GM19239 (cell line): ENCODE measurements around the gene TRIM16.
"Not testable (repeated sequence)": the region's sequence is repeated elsewhere in the genome, so short reads cannot be mapped to it uniquely, and the experiment has no call there.

Source experiments
- DNase-seq: peaks from one replicate; pipeline ENCODE4 v3.0.0; 2011; ENCODE audit warnings: low spot score; ENCODE audit not compliant: insufficient read length
- FAIRE-seq: peaks from 2 replicates; lab custom pipeline; 2011; peaks lifted over from hg19 to GRCh38; lab: Jason Lieb, UNC

The TRIM16 gene

DNA sequence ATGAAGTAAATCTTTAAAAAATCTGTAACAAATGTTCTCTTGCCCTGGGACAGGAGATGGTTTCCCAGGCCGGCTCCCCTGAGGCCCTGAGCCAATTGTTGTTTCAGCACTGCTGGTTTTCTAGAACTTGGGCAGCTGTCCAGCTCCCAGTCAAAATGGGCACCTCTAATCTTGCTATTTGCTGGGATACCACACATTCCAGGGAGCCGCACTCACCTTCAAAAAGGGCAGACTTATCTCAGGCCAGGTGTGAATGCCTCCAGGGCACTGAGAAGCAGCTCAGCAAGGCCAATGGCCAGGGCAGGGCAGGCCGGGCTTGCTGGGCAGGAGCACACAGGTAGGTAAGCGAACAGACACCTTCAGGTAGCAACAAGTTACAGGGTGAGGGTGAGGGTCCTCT is 24.4 kb downstream of the TRIM16 start:
- no peak for FAIRE-seq
- no peak for DNase-seq

- DNase-seq, result no peak
- no peak for FAIRE-seq
Observed at GRCh38 chr17:15659236-15659635, 24.9 kb downstream of the TRIM16 start.

- no peak for DNase-seq
- FAIRE-seq, result no peak
Observed at GRCh38 chr17:15658296-15658695, 25.8 kb downstream of the TRIM16 start.

GRCh38 chr17:15657868-15658267 is 26.2 kb downstream of the TRIM16 start:
- FAIRE-seq (no peak), DNase-seq (no peak)

DNA sequence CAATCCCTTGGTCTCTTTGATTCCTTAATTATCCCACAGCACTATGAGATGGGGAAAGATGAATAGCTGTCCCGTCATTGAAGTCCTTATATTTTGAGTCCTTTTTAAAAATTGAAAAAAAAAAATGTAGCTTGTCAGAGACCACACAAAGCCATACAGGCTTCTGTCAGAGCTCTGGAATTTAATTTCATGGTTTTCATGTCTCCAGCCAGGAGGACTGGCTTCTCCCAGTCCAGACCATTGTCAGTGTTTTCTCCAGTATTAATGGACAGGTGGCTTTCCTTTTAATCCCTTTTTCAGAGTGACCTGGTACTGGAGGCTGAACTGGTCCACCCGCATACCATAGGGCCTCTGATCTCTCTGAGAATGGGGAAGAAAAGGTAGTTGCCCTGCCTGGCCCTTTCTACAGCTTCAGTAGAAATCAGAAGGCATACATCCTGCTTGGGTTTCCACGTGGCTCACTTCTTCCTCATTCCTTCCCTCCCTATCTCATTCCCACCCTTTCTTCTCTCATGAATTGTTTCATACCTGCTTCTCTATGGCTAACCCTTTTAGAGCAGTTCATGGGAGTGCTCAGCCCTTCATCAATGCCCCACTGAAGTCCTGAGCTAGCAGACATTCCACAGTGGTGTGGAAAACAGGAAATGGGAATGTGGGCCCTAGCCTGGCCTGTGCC is 29.1 kb downstream of the TRIM16 start:
- FAIRE-seq, result no peak
- no peak for DNase-seq

DNA sequence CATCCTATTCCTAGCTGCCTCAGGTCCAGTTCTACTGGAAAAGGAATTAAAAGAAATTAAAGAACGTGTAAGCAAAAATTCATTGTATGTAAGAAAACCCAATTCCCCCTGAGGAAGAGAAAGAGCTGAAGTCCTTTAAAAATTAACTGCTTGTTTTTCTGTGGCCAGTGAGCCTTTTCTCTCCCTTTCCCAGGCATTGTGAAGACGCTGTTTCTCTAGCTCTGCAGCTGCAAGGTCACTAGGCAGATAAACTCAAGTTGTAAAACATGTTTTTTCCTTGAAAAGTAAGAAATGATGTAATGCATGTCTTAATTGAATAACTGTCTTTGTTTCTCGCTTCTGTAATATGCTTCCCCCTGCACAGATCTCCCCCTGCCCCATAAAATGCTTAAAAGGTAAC is 29.7 kb downstream of the TRIM16 start:
- not testable (repeated sequence) for FAIRE-seq

GRCh38 chr17:15652960-15653359 is 31.2 kb downstream of the TRIM16 start:
- DNase-seq (no peak), FAIRE-seq (no peak)

More for the DNA sequence above, 29.7 kb downstream of the TRIM16 start:
- not testable (repeated sequence) for DNase-seq

GRCh38 chr17:15651583-15652110 is 32.5 kb downstream of the TRIM16 start:
- FAIRE-seq (no peak), DNase-seq (no peak)

DNA sequence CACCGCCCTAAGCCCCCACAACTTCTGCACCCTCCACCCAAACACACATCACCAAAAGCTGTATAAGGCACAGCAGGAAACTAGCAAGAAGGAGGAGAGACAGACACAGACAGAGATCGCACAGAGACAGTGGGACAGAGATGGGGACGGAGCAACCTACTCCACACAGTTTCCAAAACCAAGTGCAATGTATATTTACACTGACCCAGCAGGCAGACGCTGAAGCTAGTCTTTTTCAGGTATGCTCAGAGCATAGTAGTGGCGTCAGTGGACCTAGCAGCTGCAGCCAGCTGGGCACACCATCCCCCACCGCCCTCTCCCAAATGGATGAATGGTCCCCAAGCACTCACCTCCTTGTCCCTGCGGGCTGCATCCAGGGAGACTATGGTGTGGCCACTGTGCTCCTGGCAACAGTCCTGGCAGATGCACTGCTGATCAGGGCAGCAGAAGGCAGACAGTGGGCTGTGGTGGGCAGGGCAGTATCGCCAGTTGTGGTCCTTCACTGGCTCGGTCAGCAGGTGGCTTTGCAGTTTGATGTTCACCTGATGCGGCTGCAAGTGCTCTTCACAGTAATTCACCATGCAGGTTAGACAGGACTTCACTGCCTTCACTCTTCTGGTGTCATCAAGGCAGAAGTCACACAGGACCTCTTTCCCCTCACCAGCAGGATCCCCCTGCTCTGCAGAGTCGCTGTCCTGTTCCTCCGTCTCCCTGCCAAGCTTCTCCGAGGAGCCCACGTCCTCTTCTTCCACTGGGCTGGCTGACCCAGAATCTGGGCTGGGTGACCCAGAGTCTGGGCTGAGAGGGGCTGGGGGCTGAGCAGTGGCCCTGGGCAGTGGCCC is 33.1 kb downstream of the TRIM16 start:
- FAIRE-seq, result no peak
- DNase-seq, result no peak

DNA sequence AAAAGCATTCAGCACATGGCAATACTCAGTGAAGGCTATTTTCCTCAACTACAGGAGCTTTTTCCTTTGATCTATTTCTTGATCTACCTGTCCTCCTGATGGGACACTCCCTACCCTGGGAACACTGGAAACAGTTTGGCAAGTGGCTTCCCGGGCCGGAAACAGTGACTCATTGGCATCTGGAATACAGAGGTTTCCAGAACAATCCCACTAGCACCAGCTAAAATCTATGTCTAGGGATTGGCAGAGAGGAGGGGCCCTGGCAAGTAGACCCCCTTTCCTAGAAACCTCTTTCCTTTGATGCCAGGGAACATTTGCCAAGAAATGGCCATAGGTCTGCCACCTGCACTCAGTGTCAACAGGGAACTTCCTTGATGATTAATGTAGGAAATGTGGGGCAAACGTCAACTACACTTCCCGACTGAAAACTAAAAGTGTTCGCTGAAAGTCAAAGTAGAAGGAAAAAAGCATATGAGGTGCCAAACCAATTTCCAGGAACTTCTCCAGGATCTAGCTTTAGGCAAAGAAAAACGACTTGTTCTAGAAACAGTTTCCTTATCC is 34.2 kb downstream of the TRIM16 start:
- FAIRE-seq, result no peak
- DNase-seq, result no peak

- no peak for FAIRE-seq
- DNase-seq, result no peak
Observed at GRCh38 chr17:15648386-15648785, 35.7 kb downstream of the TRIM16 start.

DNA sequence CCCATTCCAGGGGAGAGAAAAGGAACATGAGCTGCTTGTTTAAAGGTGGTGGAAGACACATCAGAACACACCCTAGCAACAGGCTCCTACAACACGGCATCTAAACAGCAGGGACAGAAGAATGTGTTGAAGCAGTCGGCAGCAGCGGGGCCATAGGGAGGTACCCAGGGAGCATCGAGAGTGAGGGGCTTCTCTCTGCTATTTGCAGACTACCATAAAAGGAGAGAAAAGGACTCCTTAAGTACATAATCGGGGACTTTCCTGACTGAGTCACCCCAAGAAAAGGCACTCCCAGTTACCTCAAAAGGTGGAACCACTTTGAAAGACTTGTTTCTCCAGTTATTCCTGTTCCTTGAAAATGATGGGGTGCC is 38.2 kb downstream of the TRIM16 start:
- FAIRE-seq, DNase-seq: not testable (repeated sequence)

DNA sequence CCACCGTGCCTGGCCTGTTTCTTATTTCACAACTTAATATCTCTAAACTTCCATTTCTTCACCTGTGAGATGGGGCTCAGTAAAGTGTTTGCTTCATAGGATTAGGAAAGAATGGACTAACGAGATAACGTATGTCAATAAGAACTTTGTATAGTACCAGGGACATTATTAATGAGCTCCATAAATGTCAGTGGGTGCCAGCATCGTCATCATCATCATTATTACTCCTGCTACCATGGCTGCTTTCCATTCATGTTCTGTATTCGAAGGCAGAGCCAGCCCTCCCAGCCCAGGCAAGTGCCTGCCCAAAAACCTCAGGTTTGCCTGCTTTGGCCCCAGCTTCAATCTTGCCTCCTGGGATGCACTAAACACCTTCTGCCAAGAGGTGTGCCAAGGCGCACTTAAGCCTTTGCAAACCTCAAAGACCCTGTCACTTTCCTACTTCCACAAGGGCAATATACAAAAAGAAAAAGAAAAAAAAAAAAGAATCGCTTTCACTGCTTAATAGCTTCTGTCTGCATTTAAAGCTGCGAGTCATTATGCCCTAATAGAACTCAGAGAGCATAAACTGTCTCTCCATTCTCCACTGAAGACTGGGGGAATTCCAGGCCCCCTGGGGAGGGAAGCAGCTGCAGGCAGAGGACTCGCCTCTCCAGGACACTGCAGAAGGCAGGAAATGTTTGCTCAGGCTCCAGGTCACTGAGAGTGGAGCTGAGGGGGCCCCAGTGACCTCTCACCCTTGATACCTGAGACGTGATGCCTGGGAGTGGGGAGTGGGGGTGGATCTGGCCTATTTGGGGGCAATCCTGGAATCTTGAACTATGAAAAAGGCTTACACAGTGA is 38.8 kb downstream of the TRIM16 start:
- DNase-seq, FAIRE-seq: not testable (repeated sequence)

- FAIRE-seq, DNase-seq: not testable (repeated sequence)
Observed at GRCh38 chr17:15642505-15643251, 41.4 kb downstream of the TRIM16 start.

GRCh38 chr17:15642014-15642413 is 42.1 kb downstream of the TRIM16 start:
- not testable (repeated sequence) for FAIRE-seq, DNase-seq

- FAIRE-seq, result not testable (repeated sequence)
Observed at GRCh38 chr17:15630930-15631453, 53.1 kb downstream of the TRIM16 start.

DNA sequence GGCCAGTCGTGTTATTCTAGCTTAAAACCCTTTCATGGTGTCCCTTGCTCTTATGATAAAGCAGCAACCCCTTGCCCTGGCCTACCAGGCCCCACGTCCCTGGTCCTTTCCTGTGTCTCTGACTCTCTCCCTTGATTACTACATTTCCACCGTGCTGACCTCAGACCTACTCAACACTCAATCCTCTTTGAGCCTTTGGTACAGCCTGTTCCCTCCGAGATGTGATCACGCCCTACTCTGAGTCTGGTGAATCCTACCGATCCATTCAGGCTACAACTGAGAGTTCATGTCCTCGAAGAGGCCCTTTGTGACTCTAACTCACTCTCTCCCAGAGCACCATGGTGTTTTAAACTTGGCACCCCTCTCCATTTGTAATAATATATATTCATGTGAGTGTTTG is 54.1 kb downstream of the TRIM16 start:
- not testable (repeated sequence) for DNase-seq, FAIRE-seq

More at GRCh38 chr17:15630930-15631453, 53.1 kb downstream of the TRIM16 start:
- not testable (repeated sequence) for DNase-seq

DNA sequence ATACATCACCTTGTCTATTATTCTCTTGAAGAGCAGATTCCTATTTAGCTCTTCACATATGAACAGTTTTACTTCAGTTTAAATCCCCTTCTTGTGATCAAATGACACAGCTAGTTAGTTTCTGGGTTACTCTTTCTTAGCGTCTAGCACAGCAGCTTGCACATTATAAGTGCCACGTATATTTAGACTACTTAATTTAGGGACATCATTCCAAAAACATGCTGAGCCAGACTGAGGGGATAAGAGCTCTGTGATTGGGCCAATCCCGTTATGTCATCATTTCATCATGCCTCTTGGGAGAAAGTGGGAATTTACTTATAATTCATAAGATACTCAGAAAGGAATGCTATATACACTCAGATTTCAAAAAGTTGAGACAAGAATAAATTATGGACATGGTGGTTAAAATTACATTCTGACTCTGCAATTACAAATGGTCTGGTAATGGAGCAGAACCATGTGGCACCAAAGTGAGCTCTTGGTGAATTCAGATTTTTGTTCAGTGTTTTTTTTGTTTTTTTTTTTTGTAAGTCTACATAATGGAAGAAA is 60.4 kb downstream of the TRIM16 start:
- DNase-seq, FAIRE-seq: not testable (repeated sequence)

DNA sequence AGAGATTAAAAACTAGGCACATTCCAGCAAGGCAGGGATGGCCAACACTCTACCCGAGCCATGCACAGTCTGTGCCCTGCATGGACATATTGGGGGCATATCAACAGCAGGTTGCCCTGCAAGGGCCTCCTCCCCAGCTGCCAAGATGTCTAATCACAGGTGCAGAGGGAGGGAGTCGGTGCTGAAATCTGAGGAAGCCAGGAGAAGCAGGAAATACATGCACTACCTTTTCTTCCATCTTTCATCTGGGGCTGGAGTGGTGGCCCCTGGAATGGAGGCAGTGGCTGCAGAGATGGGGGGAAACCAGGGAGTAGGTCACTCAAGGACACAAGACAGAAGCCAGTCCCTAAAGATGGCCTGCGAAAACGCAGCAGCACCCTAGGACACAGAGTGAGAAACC is 60.9 kb downstream of the TRIM16 start:
- not testable (repeated sequence) for FAIRE-seq, DNase-seq
